ENCODE results near the gene ITPA.

Gene ITPA

DNA sequence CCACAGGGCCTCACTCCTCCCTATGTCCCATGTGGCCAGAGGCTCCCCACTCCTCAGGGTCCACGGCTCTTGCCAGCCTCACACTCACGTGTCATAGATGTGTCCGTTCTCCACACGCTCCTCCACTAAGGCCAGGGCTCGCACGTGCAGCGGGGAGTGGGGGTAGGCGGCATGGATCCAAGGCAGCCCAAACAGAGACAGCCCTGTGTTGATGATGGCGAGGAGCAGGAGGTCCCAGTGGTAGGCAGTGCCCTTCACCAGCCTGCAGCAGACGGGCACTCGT, 19.4 kb downstream of the ITPA start:
- Histone ChIP-seq H3K9me3 (ENCODE audit: control insufficient read depth in 1 of 2, low read length in 2 of 2) (no peaks in the 10 kb centered on the region), H3K36me3 (ENCODE audit: control insufficient read depth in 1 of 2, insufficient read depth in 2 of 2, low read length in 2 of 2) (peaks cover 0 to 3% of the 10 kb centered on the region in 2 donors), H3K27me3 (ENCODE audit: control insufficient read depth in 1 of 2, insufficient read depth in 2 of 2, low read length in 2 of 2) (no peaks in the 10 kb centered on the region), H3K9ac (ENCODE audit: low read depth in 1 of 2, low read length in 2 of 2) (no peak overlapping the region), H3K27ac (ENCODE audit: low read depth, low read length) (no peak overlapping the region), H3K4me3 (ENCODE audit: low read depth in 1 of 2, low read length in 2 of 2) (no peak overlapping the region), H3K4me1 (ENCODE audit: control insufficient read depth in 1 of 2, insufficient read depth in 2 of 2, low read length in 2 of 2) (peaks cover 7 to 8% of the 10 kb centered on the region in 2 donors)

DNA sequence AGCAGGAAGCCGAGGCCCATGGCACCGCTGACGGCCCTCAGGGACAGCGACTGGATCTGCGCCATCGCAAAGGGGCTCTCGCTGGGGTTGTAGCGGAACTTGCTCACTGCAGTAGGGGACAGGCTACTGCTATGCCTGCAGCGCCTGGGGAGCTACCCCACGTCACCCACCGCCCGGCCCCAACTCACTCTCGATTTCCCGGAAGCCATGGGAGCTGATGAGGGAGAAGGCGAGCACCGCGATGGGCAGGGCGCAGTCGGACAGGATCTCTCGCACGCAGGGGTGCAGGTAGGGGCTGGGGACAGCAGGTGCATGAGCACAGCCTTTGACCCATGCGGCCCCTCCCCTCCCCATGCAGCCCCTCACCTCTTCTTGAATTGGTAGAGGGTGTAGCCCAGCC, 19.9 kb downstream of the ITPA start:
- H3K27ac ChIP-seq (ENCODE audit: low read depth, low read length) = no peak overlapping the region
- H3K4me1 ChIP-seq (ENCODE audit: control insufficient read depth in 1 of 2, insufficient read depth in 2 of 2, low read length in 2 of 2) = peaks cover 7 to 8% of the 10 kb centered on the region in 2 donors
- H3K4me3 ChIP-seq (ENCODE audit: low read depth in 1 of 2, low read length in 2 of 2) = no peak overlapping the region
- H3K9ac ChIP-seq (ENCODE audit: low read depth in 1 of 2, low read length in 2 of 2) = no peak overlapping the region
- no peaks in the 10 kb centered on the region for H3K36me3 ChIP-seq (ENCODE audit: control insufficient read depth in 1 of 2, insufficient read depth in 2 of 2, low read length in 2 of 2)
- H3K9me3 ChIP-seq (ENCODE audit: control insufficient read depth in 1 of 2, low read length in 2 of 2) = no peaks in the 10 kb centered on the region
- no peaks in the 10 kb centered on the region for H3K27me3 ChIP-seq (ENCODE audit: control insufficient read depth in 1 of 2, insufficient read depth in 2 of 2, low read length in 2 of 2)

DNA sequence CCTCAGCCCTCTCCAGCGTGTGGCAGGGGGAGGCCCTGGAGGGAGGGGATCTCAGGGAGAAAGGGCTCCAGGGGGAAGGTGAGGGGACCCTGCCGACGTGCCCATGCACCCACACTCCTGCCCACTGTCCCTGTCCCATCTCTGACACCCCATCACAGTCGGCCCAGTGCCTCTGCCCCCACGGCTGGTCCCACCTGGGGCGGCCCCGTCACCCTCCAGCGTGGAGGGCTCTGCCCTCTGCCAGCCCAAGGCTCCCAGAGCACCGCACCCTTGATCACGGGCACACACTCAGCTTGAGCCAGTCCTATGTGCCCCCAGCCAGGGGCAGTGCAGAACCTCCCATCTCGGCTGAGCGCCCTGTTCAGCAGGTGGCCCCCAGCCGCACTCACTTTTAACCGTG, 20.5 kb downstream of the ITPA start:
- Histone ChIP-seq H3K27me3 (ENCODE audit: control insufficient read depth in 1 of 2, insufficient read depth in 2 of 2, low read length in 2 of 2) (no peaks in the 10 kb centered on the region), H3K27ac (ENCODE audit: low read depth, low read length) (no peak overlapping the region), H3K4me1 (ENCODE audit: control insufficient read depth in 1 of 2, insufficient read depth in 2 of 2, low read length in 2 of 2) (peaks cover 6 to 7% of the 10 kb centered on the region in 2 donors), H3K4me3 (ENCODE audit: low read depth in 1 of 2, low read length in 2 of 2) (no peak overlapping the region), H3K9ac (ENCODE audit: low read depth in 1 of 2, low read length in 2 of 2) (no peak overlapping the region), H3K36me3 (ENCODE audit: control insufficient read depth in 1 of 2, insufficient read depth in 2 of 2, low read length in 2 of 2) (no peaks in the 10 kb centered on the region), H3K9me3 (ENCODE audit: control insufficient read depth in 1 of 2, low read length in 2 of 2) (no peaks in the 10 kb centered on the region)

GRCh38 chr20:3231116-3231515, 21.8 kb downstream of the ITPA start:
- no peak overlapping the region for H3K4me3 ChIP-seq (ENCODE audit: low read depth in 1 of 2, low read length in 2 of 2)
- H3K27me3 ChIP-seq (ENCODE audit: control insufficient read depth in 1 of 2, insufficient read depth in 2 of 2, low read length in 2 of 2) = peaks cover 8 to 9% of the 10 kb centered on the region in 2 donors
- H3K9me3 ChIP-seq (ENCODE audit: control insufficient read depth in 1 of 2, low read length in 2 of 2) = no peaks in the 10 kb centered on the region
- no peaks in the 10 kb centered on the region for H3K4me1 ChIP-seq (ENCODE audit: control insufficient read depth in 1 of 2, insufficient read depth in 2 of 2, low read length in 2 of 2)
- H3K36me3 ChIP-seq (ENCODE audit: control insufficient read depth in 1 of 2, insufficient read depth in 2 of 2, low read length in 2 of 2) = no peaks in the 10 kb centered on the region
- no peak overlapping the region for H3K9ac ChIP-seq (ENCODE audit: low read depth in 1 of 2, low read length in 2 of 2)
- no peak overlapping the region for H3K27ac ChIP-seq (ENCODE audit: low read depth, low read length)

GRCh38 chr20:3231889-3232588, 22.7 kb downstream of the ITPA start:
- Histone ChIP-seq H3K9me3 (ENCODE audit: control insufficient read depth in 1 of 2, low read length in 2 of 2) (no peaks in the 10 kb centered on the region), H3K27me3 (ENCODE audit: control insufficient read depth in 1 of 2, insufficient read depth in 2 of 2, low read length in 2 of 2) (peaks cover 14 to 17% of the 10 kb centered on the region in 2 donors), H3K27ac (ENCODE audit: low read depth, low read length) (no peak overlapping the region), H3K9ac (ENCODE audit: low read depth in 1 of 2, low read length in 2 of 2) (no peak overlapping the region), H3K36me3 (ENCODE audit: control insufficient read depth in 1 of 2, insufficient read depth in 2 of 2, low read length in 2 of 2) (no peaks in the 10 kb centered on the region), H3K4me1 (ENCODE audit: control insufficient read depth in 1 of 2, insufficient read depth in 2 of 2, low read length in 2 of 2) (no peaks in the 10 kb centered on the region), H3K4me3 (ENCODE audit: low read depth in 1 of 2, low read length in 2 of 2) (no peak overlapping the region)

DNA sequence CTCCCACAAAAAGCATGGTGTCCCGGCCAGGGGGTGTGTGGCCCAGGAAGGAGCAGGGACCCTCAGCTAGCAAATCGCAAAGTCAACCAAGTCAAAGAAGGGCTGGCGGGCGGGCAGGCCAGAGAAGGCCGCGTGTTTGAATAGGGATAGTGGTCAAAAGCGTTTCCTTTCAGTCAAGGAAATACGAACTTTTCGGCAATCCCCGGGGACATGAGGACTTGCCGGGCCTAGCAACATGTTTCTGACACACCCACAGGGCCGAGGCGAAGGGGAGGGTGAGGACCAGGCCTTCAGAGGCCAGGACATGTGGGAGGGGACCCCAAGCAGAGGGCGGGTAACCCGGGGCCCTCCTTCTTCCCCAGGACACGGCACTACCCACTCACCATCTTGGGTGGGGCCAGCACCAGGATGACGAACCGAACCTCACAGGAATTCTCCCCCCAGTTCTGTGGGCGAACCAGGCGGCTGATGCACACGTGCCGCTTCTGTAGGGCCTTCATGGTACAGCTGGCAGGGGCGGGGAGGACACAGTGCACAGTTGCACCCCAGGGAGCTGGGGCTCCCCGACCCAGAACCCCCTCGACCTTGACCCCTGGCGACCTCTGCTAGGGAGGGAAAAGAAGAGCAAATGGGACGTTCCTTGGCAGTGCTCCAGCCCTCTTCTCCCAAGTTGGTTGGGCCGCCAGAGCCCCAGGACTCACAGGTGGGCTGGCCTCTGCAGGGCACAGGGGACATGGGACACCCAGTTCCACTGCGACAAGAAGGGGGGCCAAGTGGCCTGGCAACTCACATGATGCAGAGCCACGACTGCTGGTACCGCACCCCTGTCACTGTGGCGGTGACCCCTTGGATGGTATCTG, 24.1 kb downstream of the ITPA start:
- no peak overlapping the region for H3K27ac ChIP-seq (ENCODE audit: low read depth, low read length)
- no peaks in the 10 kb centered on the region for H3K36me3 ChIP-seq (ENCODE audit: control insufficient read depth in 1 of 2, insufficient read depth in 2 of 2, low read length in 2 of 2)
- no peak overlapping the region for H3K4me3 ChIP-seq (ENCODE audit: low read depth in 1 of 2, low read length in 2 of 2)
- peaks cover 27 to 29% of the 10 kb centered on the region in 2 donors for H3K27me3 ChIP-seq (ENCODE audit: control insufficient read depth in 1 of 2, insufficient read depth in 2 of 2, low read length in 2 of 2)
- no peak overlapping the region for H3K9ac ChIP-seq (ENCODE audit: low read depth in 1 of 2, low read length in 2 of 2)
- H3K4me1 ChIP-seq (ENCODE audit: control insufficient read depth in 1 of 2, insufficient read depth in 2 of 2, low read length in 2 of 2) = peaks cover 6 to 8% of the 10 kb centered on the region in 2 donors
- no peaks in the 10 kb centered on the region for H3K9me3 ChIP-seq (ENCODE audit: control insufficient read depth in 1 of 2, low read length in 2 of 2)

DNA sequence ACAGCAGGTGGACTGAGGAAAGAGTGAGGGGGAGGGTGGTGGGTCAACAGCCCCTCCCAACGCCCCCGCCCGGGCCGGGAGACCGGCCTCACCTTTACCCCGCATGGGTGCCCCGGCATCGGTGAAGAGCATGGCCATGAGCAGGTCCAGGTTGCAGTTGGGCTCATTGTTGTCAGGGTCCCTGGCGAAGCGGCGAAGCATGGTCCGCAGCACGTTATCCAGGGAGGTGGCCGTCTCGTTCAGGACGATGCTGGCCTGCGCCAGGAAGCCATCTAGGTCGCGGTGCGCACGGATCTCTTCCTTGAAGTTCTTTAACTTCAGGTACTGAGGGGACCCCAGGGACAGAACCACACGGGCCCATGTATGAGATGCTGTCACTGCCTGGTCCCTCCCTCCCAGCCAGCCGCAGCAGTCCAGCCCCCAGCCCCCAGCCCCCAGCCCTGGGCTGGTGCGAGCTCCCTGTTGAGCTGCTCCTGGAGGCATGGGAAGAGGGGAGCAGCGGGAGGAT, 24.7 kb downstream of the ITPA start:
- peaks cover 29 to 30% of the 10 kb centered on the region in 2 donors for H3K27me3 ChIP-seq (ENCODE audit: control insufficient read depth in 1 of 2, insufficient read depth in 2 of 2, low read length in 2 of 2)
- peaks cover 8 to 9% of the 10 kb centered on the region in 2 donors for H3K4me1 ChIP-seq (ENCODE audit: control insufficient read depth in 1 of 2, insufficient read depth in 2 of 2, low read length in 2 of 2)
- no peak overlapping the region for H3K9ac ChIP-seq (ENCODE audit: low read depth in 1 of 2, low read length in 2 of 2)
- H3K27ac ChIP-seq (ENCODE audit: low read depth, low read length) = no peak overlapping the region
- no peak overlapping the region for H3K4me3 ChIP-seq (ENCODE audit: low read depth in 1 of 2, low read length in 2 of 2)
- no peaks in the 10 kb centered on the region for H3K9me3 ChIP-seq (ENCODE audit: control insufficient read depth in 1 of 2, low read length in 2 of 2)
- no peaks in the 10 kb centered on the region for H3K36me3 ChIP-seq (ENCODE audit: control insufficient read depth in 1 of 2, insufficient read depth in 2 of 2, low read length in 2 of 2)

DNA sequence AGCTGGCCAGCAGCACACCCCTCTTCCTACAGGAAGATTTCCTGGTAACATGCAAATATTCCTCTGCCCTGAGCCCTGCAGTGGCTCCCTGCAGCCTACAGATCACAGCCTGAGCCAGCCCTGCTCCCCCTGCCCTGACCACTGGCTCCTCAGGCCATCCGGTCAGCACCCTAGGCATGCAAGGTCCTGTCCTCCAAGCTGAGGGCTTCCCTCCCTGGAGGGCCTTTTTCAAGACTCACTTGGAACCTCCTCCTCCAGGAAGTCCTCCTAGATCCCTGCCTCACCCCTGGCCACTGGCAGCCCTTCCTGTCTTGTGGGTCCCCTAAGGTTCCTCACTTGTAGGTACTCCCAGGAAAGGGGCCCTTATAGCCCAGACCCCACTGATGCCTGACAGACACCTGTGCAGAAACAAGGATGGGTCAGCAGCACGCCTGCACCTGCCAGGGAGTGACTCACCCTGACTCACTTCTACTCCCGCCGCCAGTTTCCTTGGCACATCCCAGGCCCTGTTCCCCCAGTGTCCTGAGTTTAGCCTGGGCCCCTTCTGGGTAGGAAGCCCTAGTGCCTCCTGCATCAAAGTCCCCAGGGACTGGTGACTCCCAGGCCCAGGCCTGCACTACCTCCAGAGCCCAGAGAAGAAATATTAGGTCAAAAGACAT, 26.5 kb downstream of the ITPA start:
- Histone ChIP-seq H3K9ac (ENCODE audit: low read depth in 1 of 2, low read length in 2 of 2) (no peak overlapping the region), H3K9me3 (ENCODE audit: control insufficient read depth in 1 of 2, low read length in 2 of 2) (no peaks in the 10 kb centered on the region), H3K4me1 (ENCODE audit: control insufficient read depth in 1 of 2, insufficient read depth in 2 of 2, low read length in 2 of 2) (peaks cover 9 to 17% of the 10 kb centered on the region in 2 donors), H3K36me3 (ENCODE audit: control insufficient read depth in 1 of 2, insufficient read depth in 2 of 2, low read length in 2 of 2) (no peaks in the 10 kb centered on the region), H3K27ac (ENCODE audit: low read depth, low read length) (no peak overlapping the region), H3K27me3 (ENCODE audit: control insufficient read depth in 1 of 2, insufficient read depth in 2 of 2, low read length in 2 of 2) (peaks cover 42 to 44% of the 10 kb centered on the region in 2 donors), H3K4me3 (ENCODE audit: low read depth in 1 of 2, low read length in 2 of 2) (no peak overlapping the region)

DNA sequence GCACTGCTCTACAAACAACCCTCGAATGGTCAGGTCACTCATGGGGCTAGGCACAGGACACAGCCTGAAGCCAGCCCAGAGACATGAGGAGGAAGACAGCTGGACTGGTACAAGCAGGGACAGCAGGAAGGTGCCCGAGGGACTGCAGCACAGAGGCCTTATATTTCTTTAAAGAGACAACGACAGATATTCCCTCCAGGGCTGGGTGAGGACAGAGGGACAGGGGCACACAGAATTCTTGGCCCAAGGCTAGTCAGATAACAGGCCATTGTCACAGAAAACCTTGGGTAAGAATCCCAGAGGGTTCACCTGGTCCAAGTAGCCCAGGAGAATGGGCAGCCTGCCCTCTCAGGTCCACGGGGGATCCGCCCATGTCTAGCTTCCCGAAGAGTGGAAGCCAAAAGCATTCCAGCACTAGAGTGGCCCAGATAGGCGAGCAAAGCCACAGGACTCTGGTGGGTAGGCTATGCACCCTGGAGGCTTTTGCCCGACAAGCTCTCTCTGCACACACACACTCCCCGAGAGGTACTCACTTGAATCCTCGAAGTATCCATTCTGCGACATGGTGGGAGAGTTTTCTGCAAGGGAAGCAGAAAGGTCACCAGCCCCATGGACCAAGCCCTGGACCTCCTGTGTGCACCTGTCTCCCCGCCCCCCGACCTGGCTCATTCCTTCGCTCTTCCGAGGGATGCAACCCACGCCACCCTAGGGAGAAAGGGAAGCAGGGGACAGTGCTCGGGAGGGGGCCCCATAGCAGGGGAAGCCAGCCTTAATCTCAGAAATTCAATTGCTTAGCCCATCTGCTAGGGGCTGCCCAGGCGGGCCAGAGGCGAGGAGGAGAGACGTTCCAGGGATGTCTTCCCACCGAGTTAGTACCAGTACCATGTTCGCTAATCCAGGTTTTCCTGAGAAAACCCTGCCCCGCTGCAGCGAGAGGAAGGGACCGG, 28.0 kb downstream of the ITPA start:
- no peak overlapping the region for H3K27ac ChIP-seq (ENCODE audit: low read depth, low read length)
- H3K27me3 ChIP-seq (ENCODE audit: control insufficient read depth in 1 of 2, insufficient read depth in 2 of 2, low read length in 2 of 2) = peaks cover 46 to 47% of the 10 kb centered on the region in 2 donors
- H3K4me3 ChIP-seq (ENCODE audit: low read depth in 1 of 2, low read length in 2 of 2) = no peak overlapping the region
- no peak overlapping the region for H3K9ac ChIP-seq (ENCODE audit: low read depth in 1 of 2, low read length in 2 of 2)
- peaks cover 9 to 17% of the 10 kb centered on the region in 2 donors for H3K4me1 ChIP-seq (ENCODE audit: control insufficient read depth in 1 of 2, insufficient read depth in 2 of 2, low read length in 2 of 2)
- no peaks in the 10 kb centered on the region for H3K9me3 ChIP-seq (ENCODE audit: control insufficient read depth in 1 of 2, low read length in 2 of 2)
- H3K36me3 ChIP-seq (ENCODE audit: control insufficient read depth in 1 of 2, insufficient read depth in 2 of 2, low read length in 2 of 2) = no peaks in the 10 kb centered on the region
